ENCODE results near the gene LAMC3. TPM values are rescaled to one million over a fixed set of nuclear protein-coding genes. Genes with fewer than 3 reads are reported as not detected.

The LAMC3 gene
- total RNA-seq, 2 donors from 2014 or later, result 0.29 TPM; not detected in 1

- intact Hi-C loops (cut with DNase I), result no loop called here
- no peak for DNase-seq (ENCODE audit: low spot score)
Observed at GRCh38 chr9:131019388-131020239, 10.6 kb downstream of the LAMC3 start.

GRCh38 chr9:131020388-131020787, 11.4 kb downstream of the LAMC3 start:
- intact Hi-C loops (cut with DNase I), result no loop called here
- no peak for DNase-seq (ENCODE audit: low spot score)

- no peak for DNase-seq (ENCODE audit: low spot score)
- intact Hi-C loops (cut with DNase I), result no loop called here
Observed at GRCh38 chr9:131020862-131021261, 11.9 kb downstream of the LAMC3 start.

- intact Hi-C loops (cut with DNase I), result no loop called here
- DNase-seq (ENCODE audit: low spot score), result no peak
Observed at GRCh38 chr9:131021785-131022184, 12.8 kb downstream of the LAMC3 start.

- intact Hi-C loops (cut with DNase I), result no loop called here
- no peak for DNase-seq (ENCODE audit: low spot score)
Observed at GRCh38 chr9:131024978-131025868, 16.2 kb downstream of the LAMC3 start.

- intact Hi-C loops (cut with DNase I), result no loop called here
- no peak for DNase-seq (ENCODE audit: low spot score)
Observed at GRCh38 chr9:131025953-131026858, 17.2 kb downstream of the LAMC3 start.

GRCh38 chr9:131027048-131027871, 18.3 kb downstream of the LAMC3 start:
- DNase-seq (ENCODE audit: low spot score), result no peak
- intact Hi-C loops (cut with DNase I), result no loop called here

GRCh38 chr9:131027872-131028179, 18.9 kb downstream of the LAMC3 start:
- no peak for DNase-seq (ENCODE audit: low spot score)
- intact Hi-C loops (cut with DNase I), result no loop called here

GRCh38 chr9:131028221-131028884, 19.4 kb downstream of the LAMC3 start:
- DNase-seq (ENCODE audit: low spot score), result no peak
- intact Hi-C loops (cut with DNase I), result no loop called here

GRCh38 chr9:131028931-131029573, 20.1 kb downstream of the LAMC3 start:
- no peak for DNase-seq (ENCODE audit: low spot score)
- intact Hi-C loops (cut with DNase I), result no loop called here

GRCh38 chr9:131029574-131029952, 20.6 kb downstream of the LAMC3 start:
- intact Hi-C loops (cut with DNase I), result no loop called here
- no peak for DNase-seq (ENCODE audit: low spot score)

GRCh38 chr9:131030239-131031004, 21.4 kb downstream of the LAMC3 start:
- intact Hi-C loops (cut with DNase I), result loop anchor here in 1 of 2 donors (10.0 kb wide), 1 partner anchor 166 kb away; no protein-coding TSS in a partner anchor
- no peak for DNase-seq (ENCODE audit: low spot score)

- intact Hi-C loops (cut with DNase I), result loop anchor here in 1 of 2 donors (10.0 kb wide), 1 partner anchor 166 kb away; no protein-coding TSS in a partner anchor
Observed at GRCh38 chr9:131031005-131031641, 22.1 kb downstream of the LAMC3 start.

GRCh38 chr9:131031642-131032005, 22.6 kb downstream of the LAMC3 start:
- intact Hi-C loops (cut with DNase I), result loop anchor here in 1 of 2 donors (10.0 kb wide), 1 partner anchor 167 kb away; no protein-coding TSS in a partner anchor

More at GRCh38 chr9:131031005-131031641, 22.1 kb downstream of the LAMC3 start:
- no peak for DNase-seq (ENCODE audit: low spot score)

GRCh38 chr9:131032384-131032783, 23.4 kb downstream of the LAMC3 start:
- intact Hi-C loops (cut with DNase I), result loop anchor here in 1 of 2 donors (10.0 kb wide), 1 partner anchor 168 kb away; no protein-coding TSS in a partner anchor
- no peak for DNase-seq (ENCODE audit: low spot score)

More at GRCh38 chr9:131031642-131032005, 22.6 kb downstream of the LAMC3 start:
- DNase-seq (ENCODE audit: low spot score), result no peak
